Measurements from ENCODE around the gene EVPL. TPM values are rescaled to one million over a fixed set of nuclear protein-coding genes. Genes with fewer than 3 reads are reported as not detected.

The EVPL gene
- total and polyA plus RNA-seq, 2 of the 13 experiments (the other 11 are each of a cell fraction or from before 2014, with no cell fraction given): 2.1 to 8.2 TPM

DNA sequence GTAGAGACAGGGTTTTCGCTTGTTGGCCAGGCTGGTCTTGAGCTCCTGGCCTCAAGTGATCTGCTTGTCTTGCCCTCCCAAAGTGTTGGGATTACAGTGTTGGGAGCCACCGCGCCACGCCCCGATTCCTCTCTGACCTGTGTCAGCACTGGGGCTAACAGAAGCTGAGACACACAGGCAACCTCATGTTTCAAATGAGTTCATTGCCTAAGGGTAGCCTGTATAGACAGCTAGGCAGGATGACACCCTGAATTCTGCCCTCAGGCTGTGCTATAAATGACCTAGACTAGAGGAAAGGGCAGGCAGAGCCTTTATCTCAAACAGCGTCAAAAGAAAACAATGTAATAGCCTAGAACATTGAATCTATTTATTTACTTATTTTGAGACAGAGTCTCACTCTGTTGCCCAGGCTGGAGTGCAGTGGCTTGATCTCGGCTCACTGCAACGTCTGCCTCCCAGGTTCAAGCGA is 28.7 kb downstream of the EVPL start (continued):
- TF ChIP-seq, protein P1, sequence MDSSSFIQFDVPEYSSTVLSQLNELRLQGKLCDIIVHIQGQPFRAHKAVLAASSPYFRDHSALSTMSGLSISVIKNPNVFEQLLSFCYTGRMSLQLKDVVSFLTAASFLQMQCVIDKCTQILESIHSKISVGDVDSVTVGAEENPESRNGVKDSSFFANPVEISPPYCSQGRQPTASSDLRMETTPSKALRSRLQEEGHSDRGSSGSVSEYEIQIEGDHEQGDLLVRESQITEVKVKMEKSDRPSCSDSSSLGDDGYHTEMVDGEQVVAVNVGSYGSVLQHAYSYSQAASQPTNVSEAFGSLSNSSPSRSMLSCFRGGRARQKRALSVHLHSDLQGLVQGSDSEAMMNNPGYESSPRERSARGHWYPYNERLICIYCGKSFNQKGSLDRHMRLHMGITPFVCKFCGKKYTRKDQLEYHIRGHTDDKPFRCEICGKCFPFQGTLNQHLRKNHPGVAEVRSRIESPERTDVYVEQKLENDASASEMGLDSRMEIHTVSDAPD (CRISPR knock-in tag; IDR thresholded peaks at IDR 0.05): no peak
- peak; percentile 70 for TF ChIP-seq ZNF770 (CRISPR knock-in tag; IDR thresholded peaks at IDR 0.05)
- TF ChIP-seq MAZ (IDR thresholded peaks at IDR 0.05; ENCODE audit: borderline replicate concordance, low read depth, low read length): no peak
- peak; percentile 10; the same call in 1 of the 2 replicates for TF ChIP-seq MAZ (CRISPR knock-in tag; IDR thresholded peaks at IDR 0.05; ENCODE audit: low read depth)
- no peak for TF ChIP-seq ZIK1 (CRISPR knock-in tag; IDR thresholded peaks at IDR 0.05; ENCODE audit: borderline replicate concordance, low read depth)
- no peak for TF ChIP-seq ZNF83 (CRISPR knock-in tag; IDR thresholded peaks at IDR 0.05; ENCODE audit: borderline replicate concordance)
- peak; percentile 75 for TF ChIP-seq RARA (CRISPR knock-in tag; IDR thresholded peaks at IDR 0.05)
- TF ChIP-seq ZNF768 (CRISPR knock-in tag; IDR thresholded peaks at IDR 0.05): no peak
- peak; percentile 23; the same call in 1 of the 2 replicates for TF ChIP-seq ETV5 (CRISPR knock-in tag; IDR thresholded peaks at IDR 0.05; ENCODE audit: borderline replicate concordance)
- 0 out of 2 replicates have a peak, but pooled peaks have one; percentile 7 for TF ChIP-seq TIGD3 (CRISPR knock-in tag; IDR thresholded peaks at IDR 0.05; ENCODE audit: borderline replicate concordance)
- peak; percentile 37 for TF ChIP-seq ASH2L (IDR thresholded peaks at IDR 0.05; ENCODE audit: insufficient read length, low read depth, low read length)
- peak; percentile 24; the same call in 1 of the 2 replicates for TF ChIP-seq HNF4A (CRISPR knock-in tag; IDR thresholded peaks at IDR 0.05)
- 0 out of 2 replicates have a peak, but pooled peaks have one; percentile 60 for TF ChIP-seq ZNF761 (CRISPR knock-in tag; conservative IDR thresholded peaks at IDR 0.05)
- TF ChIP-seq EP300 (IDR thresholded peaks at IDR 0.05; ENCODE audit: low read depth in 2 of 2, low read length in 2 of 2): 0 out of 4 replicates have a peak, but pooled peaks of 1 of the 2 experiments have one; percentile 6
- no peak for TF ChIP-seq EP300 (CRISPR knock-in tag; IDR thresholded peaks at IDR 0.05; ENCODE audit: borderline replicate concordance)
- peak; percentile 70 for TF ChIP-seq SKI (IDR thresholded peaks at IDR 0.05; ENCODE audit: partially characterized antibody)
- TF ChIP-seq KLF12 (CRISPR knock-in tag; IDR thresholded peaks at IDR 0.05; ENCODE audit: borderline replicate concordance): peak; percentile 48; the same call in 1 of the 2 replicates

Data from HepG2 (cell line).